ENCODE measurements around the gene TLN1. TPM values are rescaled to one million over a fixed set of nuclear protein-coding genes. Genes with fewer than 3 reads are reported as not detected.

Gene TLN1
- polyA plus RNA-seq, 2 of the 4 experiments (the other 2 are of a cell fraction), result 65.5 to 108 TPM

- ChIA-PET CTCF (interaction anchor here (0.7 to 19.8 kb wide), 12 partner anchors 8 to 173 kb away, joined by 3 to 243 read pairs (median 6); partner anchors contain the start of genes ARHGEF39, CCDC107, CREB3 and GBA2), POLR2A (interaction anchor here (1.6 kb wide), 1 partner anchor 10 kb away, joined by 5 read pairs; the partner anchor contains the start of genes GBA2 and RGP1)
- FAIRE-seq, result no peak
Observed at GRCh38 chr9:35738186-35738585, 6.2 kb upstream of the TLN1 start.

GRCh38 chr9:35737143-35737542 lies 5.1 kb upstream of the TLN1 start:
- ChIA-PET POLR2A (interaction anchor here (1.6 kb wide), 1 partner anchor 11 kb away, joined by 5 read pairs; the partner anchor contains the start of genes GBA2 and RGP1), CTCF (interaction anchor here (0.8 to 19.8 kb wide), 15 partner anchors 8 to 657 kb away, joined by 3 to 243 read pairs (median 7); partner anchors contain the start of genes ARHGEF39, CCDC107, CREB3 and FANCG)
- ATAC-seq, result no peak
- Histone ChIP-seq H3K4me2 (no peak overlapping the region), H3K9me3 (no peaks in the 10 kb centered on the region), H3K4me3 (no peak overlapping the region), H3K27ac (no peak overlapping the region), H3K4me1 (peaks cover 16% of the 10 kb centered on the region)
- FAIRE-seq, result no peak
- no peak for TF ChIP-seq HES2 (IDR thresholded peaks at IDR 0.05)
- TF ChIP-seq ELK1 (IDR thresholded peaks at IDR 0.05; ENCODE audit: low read depth, low read length), result no peak
- TF ChIP-seq E2F6 (IDR thresholded peaks at IDR 0.05; ENCODE audit: borderline replicate concordance, low read depth), result no peak
- TF ChIP-seq SMC3 (IDR thresholded peaks at IDR 0.05), result no peak
- no peak for TF ChIP-seq NR3C1 (IDR thresholded peaks at IDR 0.05)
- no peak for TF ChIP-seq FOSB (CRISPR knock-in tag; IDR thresholded peaks at IDR 0.05)
- TF ChIP-seq USF2 (IDR thresholded peaks at IDR 0.05), result no peak
- TF ChIP-seq FOSL2 (IDR thresholded peaks at IDR 0.05), result no peak
- no peak for TF ChIP-seq FOSL2 (CRISPR knock-in tag; IDR thresholded peaks at IDR 0.05)
- no peak for TF ChIP-seq MAX (IDR thresholded peaks at IDR 0.05)
- no peak for TF ChIP-seq NPAS2 (CRISPR knock-in tag; IDR thresholded peaks at IDR 0.05; ENCODE audit: borderline replicate concordance)
- no peak for TF ChIP-seq CHD4 (IDR thresholded peaks at IDR 0.05; ENCODE audit: borderline replicate concordance)
- TF ChIP-seq POLR2AphosphoS2 (conservative IDR thresholded peaks at IDR 0.05; ENCODE audit: low read length), result no peak
- no peak for TF ChIP-seq TFCP2L1 (CRISPR knock-in tag; IDR thresholded peaks at IDR 0.05)
- TF ChIP-seq MAFK (IDR thresholded peaks at IDR 0.05; ENCODE audit: partially characterized antibody), result no peak
- TF ChIP-seq HOXA7 (CRISPR knock-in tag; IDR thresholded peaks at IDR 0.05), result no peak
- TF ChIP-seq KDM1A (IDR thresholded peaks at IDR 0.05; ENCODE audit: low read depth), result no peak
- DNase-seq (ENCODE audit: low read depth in 1 of 2, low spot score in 1 of 2), result no peak
- 85% methylated on average over 3 of the region's 7 CpGs for WGBS (ENCODE audit: missing lambda C conversion rate)

More at GRCh38 chr9:35738186-35738585, 6.2 kb upstream of the TLN1 start:
- H3K4me2 ChIP-seq, result no peak overlapping the region
- 73% methylated on average over 4 of the region's 4 CpGs for WGBS (ENCODE audit: missing lambda C conversion rate)
- ATAC-seq (no peak), DNase-seq (ENCODE audit: low read depth in 1 of 2, low spot score in 1 of 2) (no peak)
- no peak for TF ChIP-seq HOXB5 (CRISPR knock-in tag; IDR thresholded peaks at IDR 0.05)
- TF ChIP-seq POLR2AphosphoS2 (conservative IDR thresholded peaks at IDR 0.05; ENCODE audit: low read length), result no peak
- TF ChIP-seq NR3C1 (IDR thresholded peaks at IDR 0.05), result no peak
- TF ChIP-seq FOSL2 (IDR thresholded peaks at IDR 0.05), result no peak
- TF ChIP-seq FOSL2 (CRISPR knock-in tag; IDR thresholded peaks at IDR 0.05), result no peak
- peaks cover 16% of the 10 kb centered on the region for H3K4me1 ChIP-seq
- no peak overlapping the region for H3K4me3 ChIP-seq
- no peaks in the 10 kb centered on the region for H3K9me3 ChIP-seq
- no peak overlapping the region for H3K27ac ChIP-seq

GRCh38 chr9:35736201-35736633 lies 4.2 kb upstream of the TLN1 start:
- no peak overlapping the region for H3K4me3 ChIP-seq
- no peak overlapping the region for H3K4me2 ChIP-seq
- 14% methylated on average over 3 of the region's 5 CpGs for WGBS (ENCODE audit: missing lambda C conversion rate)
- H3K4me1 ChIP-seq, result peaks cover 16% of the 10 kb centered on the region
- 0 out of 6 replicates have a peak overlapping the region, but pooled peaks of 1 of the 2 experiments have one; percentile 27 for H3K27ac ChIP-seq
- ChIA-PET CTCF (interaction anchor here (0.6 to 19.8 kb wide), 31 partner anchors 10 to 656 kb away, joined by 3 to 243 read pairs (median 5); partner anchors contain the start of genes ARHGEF39, CCDC107, FANCG and GBA2), POLR2A (interaction anchor here (1.0 to 1.5 kb wide), 3 partner anchors 12 to 75 kb away, joined by 3 to 7 read pairs (median 5); partner anchors contain the start of genes GBA2 and RGP1)
- peak; percentile 48 to 54; a peak in 5 of 6 replicates for ATAC-seq
- no peaks in the 10 kb centered on the region for H3K9me3 ChIP-seq
- peak; percentile 80 to 86 for DNase-seq (ENCODE audit: low read depth in 1 of 2, low spot score in 1 of 2)
- peak; percentile 78 for FAIRE-seq
- peak; percentile 50 for TF ChIP-seq SMC3 (IDR thresholded peaks at IDR 0.05)
- TF ChIP-seq ZNF302 (CRISPR knock-in tag; IDR thresholded peaks at IDR 0.05), result no peak
- no peak for TF ChIP-seq JUNB (IDR thresholded peaks at IDR 0.05)
- peak; percentile 71 for TF ChIP-seq CTCF (IDR thresholded peaks at IDR 0.05)
- TF ChIP-seq RAD21 (conservative IDR thresholded peaks at IDR 0.05 in 1 of 2, IDR thresholded peaks at IDR 0.05 in 1 of 2), result peak; percentile 52 to 63

Measured in A549 (cell line).